HG03521 (cell line): Measurements from ENCODE around the gene BTBD2.

Experiments used
- ATAC-seq: cut with Tn5 transposase; IDR thresholded peaks from one replicate; pipeline ENCODE4 v1.9.1; 2021; ENCODE audit warnings: mild to moderate bottlenecking, moderate library complexity; ENCODE audit not compliant: unreplicated experiment

The BTBD2 gene

GRCh38 chr19:1968279-1969175 is 47.0 kb downstream of the BTBD2 start:
- no peak for ATAC-seq

- no peak for ATAC-seq
Observed at GRCh38 chr19:1967087-1967608, 48.4 kb downstream of the BTBD2 start.

- no peak for ATAC-seq
Observed at GRCh38 chr19:1962674-1963073, 52.8 kb downstream of the BTBD2 start.

- no peak for ATAC-seq
Observed at GRCh38 chr19:1961000-1961883, 54.3 kb downstream of the BTBD2 start.

- ATAC-seq: no peak
Observed at GRCh38 chr19:1959928-1960589, 55.5 kb downstream of the BTBD2 start.

- no peak for ATAC-seq
Observed at GRCh38 chr19:1957562-1958248, 57.8 kb downstream of the BTBD2 start.

GRCh38 chr19:1956868-1957492 is 58.5 kb downstream of the BTBD2 start:
- no peak for ATAC-seq

- ATAC-seq: no peak
Observed at GRCh38 chr19:1956122-1956494, 59.4 kb downstream of the BTBD2 start.

GRCh38 chr19:1955171-1956121 is 60.1 kb downstream of the BTBD2 start:
- no peak for ATAC-seq

- no peak for ATAC-seq
Observed at GRCh38 chr19:1954532-1954933, 61.0 kb downstream of the BTBD2 start.

- no peak for ATAC-seq
Observed at GRCh38 chr19:1953441-1954094, 61.9 kb downstream of the BTBD2 start.

- ATAC-seq: no peak
Observed at GRCh38 chr19:1953037-1953436, 62.5 kb downstream of the BTBD2 start.

- no peak for ATAC-seq
Observed at GRCh38 chr19:1952635-1953034, 62.9 kb downstream of the BTBD2 start.

- ATAC-seq: no peak
Observed at GRCh38 chr19:1950640-1951039, 64.9 kb downstream of the BTBD2 start.

- no peak for ATAC-seq
Observed at GRCh38 chr19:1949304-1950101, 66.0 kb downstream of the BTBD2 start.

GRCh38 chr19:1947651-1948209 is 67.8 kb downstream of the BTBD2 start:
- ATAC-seq: no peak

GRCh38 chr19:1945899-1946298 is 69.6 kb downstream of the BTBD2 start:
- ATAC-seq: no peak
